Erythroblast (primary cell): ENCODE data around the gene CD248.

ENCODE experiments used
- GATA1 ChIP-seq: IDR thresholded peaks from 2 replicates; pipeline ENCODE4 v1.6.1; 2011; ENCODE audit warnings: low read depth, mild to moderate bottlenecking, control low read depth, low read length, moderate library complexity
- POLR2A ChIP-seq: IDR thresholded peaks from 2 replicates; pipeline ENCODE4 v1.6.1; 2011; ENCODE audit warnings: mild to moderate bottlenecking, low read length

DNA sequence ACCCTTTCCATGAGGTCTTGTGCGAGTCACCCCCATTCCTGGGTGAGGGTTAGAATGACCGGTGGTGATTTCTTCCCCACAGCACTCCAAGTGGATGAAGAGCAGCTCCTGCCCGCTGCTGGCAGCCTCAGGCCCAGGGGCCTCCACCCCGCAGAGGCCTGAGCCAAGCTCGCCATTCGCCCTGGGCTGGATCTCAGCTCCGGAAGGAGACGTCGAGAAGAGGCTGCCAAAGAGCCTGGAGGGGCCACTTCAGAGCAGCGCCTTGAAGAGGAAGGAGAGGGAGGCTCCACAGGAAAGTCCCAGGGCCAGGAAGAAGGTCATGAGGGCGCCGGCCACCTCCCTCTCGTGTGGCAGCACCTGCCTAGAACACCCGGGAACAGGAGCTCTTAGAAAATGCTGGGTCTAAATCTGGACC lies 46.4 kb upstream of the CD248 start:
- TF ChIP-seq POLR2A (no peak), GATA1 (no peak)
